ENCODE results near the gene IFITM1. TPM values are rescaled to one million over a fixed set of nuclear protein-coding genes. Genes with fewer than 3 reads are reported as not detected.

Gene IFITM1
- total and polyA plus RNA-seq, 9 of the 15 experiments (the other 6 are each of a cell fraction or from before 2014, with no cell fraction given), result 691 to 5,579 (median 974) TPM

- TF ChIP-seq, protein P1, sequence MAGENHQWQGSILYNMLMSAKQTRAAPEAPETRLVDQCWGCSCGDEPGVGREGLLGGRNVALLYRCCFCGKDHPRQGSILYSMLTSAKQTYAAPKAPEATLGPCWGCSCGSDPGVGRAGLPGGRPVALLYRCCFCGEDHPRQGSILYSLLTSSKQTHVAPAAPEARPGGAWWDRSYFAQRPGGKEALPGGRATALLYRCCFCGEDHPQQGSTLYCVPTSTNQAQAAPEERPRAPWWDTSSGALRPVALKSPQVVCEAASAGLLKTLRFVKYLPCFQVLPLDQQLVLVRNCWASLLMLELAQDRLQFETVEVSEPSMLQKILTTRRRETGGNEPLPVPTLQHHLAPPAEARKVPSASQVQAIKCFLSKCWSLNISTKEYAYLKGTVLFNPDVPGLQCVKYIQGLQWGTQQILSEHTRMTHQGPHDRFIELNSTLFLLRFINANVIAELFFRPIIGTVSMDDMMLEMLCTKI (IDR thresholded peaks at IDR 0.05; ENCODE audit: partially characterized antibody), result no peak
- TF ChIP-seq SUPT5H (IDR thresholded peaks at IDR 0.05) (0 out of 2 replicates have a peak, but pooled peaks have one; percentile 4), SMARCA5 (IDR thresholded peaks at IDR 0.05) (no peak), DDX20 (tag; IDR thresholded peaks at IDR 0.05; ENCODE audit: low read depth) (no peak), BMI1 (IDR thresholded peaks at IDR 0.05; ENCODE audit: low read length) (no peak), ESRRB (CRISPR knock-in tag; IDR thresholded peaks at IDR 0.05; ENCODE audit: borderline replicate concordance) (no peak), ZNF407 (IDR thresholded peaks at IDR 0.05; ENCODE audit: low read depth) (no peak)
- TF ChIP-seq, protein P2, sequence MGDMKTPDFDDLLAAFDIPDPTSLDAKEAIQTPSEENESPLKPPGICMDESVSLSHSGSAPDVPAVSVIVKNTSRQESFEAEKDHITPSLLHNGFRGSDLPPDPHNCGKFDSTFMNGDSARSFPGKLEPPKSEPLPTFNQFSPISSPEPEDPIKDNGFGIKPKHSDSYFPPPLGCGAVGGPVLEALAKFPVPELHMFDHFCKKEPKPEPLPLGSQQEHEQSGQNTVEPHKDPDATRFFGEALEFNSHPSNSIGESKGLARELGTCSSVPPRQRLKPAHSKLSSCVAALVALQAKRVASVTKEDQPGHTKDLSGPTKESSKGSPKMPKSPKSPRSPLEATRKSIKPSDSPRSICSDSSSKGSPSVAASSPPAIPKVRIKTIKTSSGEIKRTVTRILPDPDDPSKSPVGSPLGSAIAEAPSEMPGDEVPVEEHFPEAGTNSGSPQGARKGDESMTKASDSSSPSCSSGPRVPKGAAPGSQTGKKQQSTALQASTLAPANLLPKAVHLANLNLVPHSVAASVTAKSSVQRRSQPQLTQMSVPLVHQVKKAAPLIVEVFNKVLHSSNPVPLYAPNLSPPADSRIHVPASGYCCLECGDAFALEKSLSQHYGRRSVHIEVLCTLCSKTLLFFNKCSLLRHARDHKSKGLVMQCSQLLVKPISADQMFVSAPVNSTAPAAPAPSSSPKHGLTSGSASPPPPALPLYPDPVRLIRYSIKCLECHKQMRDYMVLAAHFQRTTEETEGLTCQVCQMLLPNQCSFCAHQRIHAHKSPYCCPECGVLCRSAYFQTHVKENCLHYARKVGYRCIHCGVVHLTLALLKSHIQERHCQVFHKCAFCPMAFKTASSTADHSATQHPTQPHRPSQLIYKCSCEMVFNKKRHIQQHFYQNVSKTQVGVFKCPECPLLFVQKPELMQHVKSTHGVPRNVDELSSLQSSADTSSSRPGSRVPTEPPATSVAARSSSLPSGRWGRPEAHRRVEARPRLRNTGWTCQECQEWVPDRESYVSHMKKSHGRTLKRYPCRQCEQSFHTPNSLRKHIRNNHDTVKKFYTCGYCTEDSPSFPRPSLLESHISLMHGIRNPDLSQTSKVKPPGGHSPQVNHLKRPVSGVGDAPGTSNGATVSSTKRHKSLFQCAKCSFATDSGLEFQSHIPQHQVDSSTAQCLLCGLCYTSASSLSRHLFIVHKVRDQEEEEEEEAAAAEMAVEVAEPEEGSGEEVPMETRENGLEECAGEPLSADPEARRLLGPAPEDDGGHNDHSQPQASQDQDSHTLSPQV (IDR thresholded peaks at IDR 0.05), result no peak
- TF ChIP-seq, protein P3, sequence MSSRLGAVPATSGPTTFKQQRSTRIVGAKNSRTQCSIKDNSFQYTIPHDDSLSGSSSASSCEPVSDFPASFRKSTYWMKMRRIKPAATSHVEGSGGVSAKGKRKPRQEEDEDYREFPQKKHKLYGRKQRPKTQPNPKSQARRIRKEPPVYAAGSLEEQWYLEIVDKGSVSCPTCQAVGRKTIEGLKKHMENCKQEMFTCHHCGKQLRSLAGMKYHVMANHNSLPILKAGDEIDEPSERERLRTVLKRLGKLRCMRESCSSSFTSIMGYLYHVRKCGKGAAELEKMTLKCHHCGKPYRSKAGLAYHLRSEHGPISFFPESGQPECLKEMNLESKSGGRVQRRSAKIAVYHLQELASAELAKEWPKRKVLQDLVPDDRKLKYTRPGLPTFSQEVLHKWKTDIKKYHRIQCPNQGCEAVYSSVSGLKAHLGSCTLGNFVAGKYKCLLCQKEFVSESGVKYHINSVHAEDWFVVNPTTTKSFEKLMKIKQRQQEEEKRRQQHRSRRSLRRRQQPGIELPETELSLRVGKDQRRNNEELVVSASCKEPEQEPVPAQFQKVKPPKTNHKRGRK (tag; IDR thresholded peaks at IDR 0.05), result no peak
Observed at GRCh38 chr11:297051-297585, 16.7 kb upstream of the IFITM1 start (continued).

Measured in K562 (cell line).